Testis (tissue), 2 donors: ENCODE measurements around the gene WFIKKN1.

Experiments
- CTCF ChIP-seq, 3 experiments: fragments of 450-650 bp in 2 of 3; fragments of 200-600 bp in 1 of 3; sonication (generic) in 1 of 3; IDR thresholded peaks; one replicate each; pipeline ENCODE4 v1.5.1; 2016 to 2019; ENCODE audit warnings: antibody characterized with exemption in 3 of 3, mild to moderate bottlenecking in 2 of 3, moderate library complexity in 1 of 3
- POLR2A ChIP-seq: fragments of 450-650 bp; IDR thresholded peaks from one replicate; pipeline ENCODE4 v1.6.1; 2017; ENCODE audit warnings: antibody characterized with exemption, mild to moderate bottlenecking, moderate library complexity

- TF ChIP-seq CTCF (IDR thresholded peaks at IDR 0.05) = no peak
- TF ChIP-seq POLR2A = no peak
Measured at GRCh38 chr16:582218-582613, 48.6 kb upstream of the WFIKKN1 start.
